ENCODE data around the gene CXCL5. TPM values are rescaled to one million over a fixed set of nuclear protein-coding genes. Genes with fewer than 3 reads are reported as not detected.
"Not testable (repeated sequence)": the region's sequence is repeated elsewhere in the genome, so short reads cannot be mapped to it uniquely, and the experiment has no call there.

The CXCL5 gene
- total RNA-seq, 1 donor: 0.36 TPM

DNA sequence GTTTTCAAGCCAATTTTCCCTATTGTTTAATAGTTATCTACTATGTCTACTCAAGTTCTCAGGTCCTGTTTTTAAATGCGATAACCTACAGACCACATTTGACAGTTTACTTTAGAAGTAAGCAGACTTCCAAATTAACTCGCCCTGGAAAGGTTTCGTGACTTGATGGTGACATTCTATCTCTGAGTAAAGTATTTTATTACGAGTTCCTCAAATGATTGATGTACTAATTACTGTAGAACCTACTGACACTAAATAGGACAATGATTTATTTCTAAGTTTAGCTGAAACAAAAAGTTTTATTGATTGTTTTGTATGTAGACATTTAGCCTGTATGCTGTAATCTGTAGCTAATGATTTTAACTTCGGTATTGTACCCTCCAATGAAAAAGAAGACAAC is 8.5 kb downstream of the CXCL5 start:
- no peak overlapping the region for H3K4me3 ChIP-seq (ENCODE audit: low read depth, low read length)
- DNase-seq (ENCODE audit: low read depth): no peak
- TF ChIP-seq CTCF (IDR thresholded peaks at IDR 0.05; ENCODE audit: insufficient read depth, low read length): no peak

- TF ChIP-seq CTCF (IDR thresholded peaks at IDR 0.05; ENCODE audit: insufficient read depth, low read length): no peak
- no peak overlapping the region for H3K4me3 ChIP-seq (ENCODE audit: low read depth, low read length)
Observed at GRCh38 chr4:73989031-73989430, 9.4 kb downstream of the CXCL5 start.

GRCh38 chr4:73988061-73988460 is 10.4 kb downstream of the CXCL5 start, which contains the start of gene PPBP:
TSS of gene PPBP (minus strand) at chr4:73988190. CDS start at chr4:73988103, 87 bp downstream.
- TF ChIP-seq CTCF (IDR thresholded peaks at IDR 0.05; ENCODE audit: insufficient read depth, low read length): no peak
- H3K4me3 ChIP-seq (ENCODE audit: low read depth, low read length): no peak within 1 kb of the TSS
- no peak for DNase-seq (ENCODE audit: low read depth)

More at GRCh38 chr4:73989031-73989430, 9.4 kb downstream of the CXCL5 start:
- no peak for DNase-seq (ENCODE audit: low read depth)

- DNase-seq (ENCODE audit: low read depth): no peak
- H3K4me3 ChIP-seq (ENCODE audit: low read depth, low read length): no peak overlapping the region
Observed at GRCh38 chr4:73985528-73985852, 13.0 kb downstream of the CXCL5 start.

GRCh38 chr4:73984736-73985527 is 13.5 kb downstream of the CXCL5 start:
- DNase-seq (ENCODE audit: low read depth): no peak
- no peak overlapping the region for H3K4me3 ChIP-seq (ENCODE audit: low read depth, low read length)
- TF ChIP-seq CTCF (IDR thresholded peaks at IDR 0.05; ENCODE audit: insufficient read depth, low read length): no peak

More at GRCh38 chr4:73985528-73985852, 13.0 kb downstream of the CXCL5 start:
- no peak for TF ChIP-seq CTCF (IDR thresholded peaks at IDR 0.05; ENCODE audit: insufficient read depth, low read length)

GRCh38 chr4:73981175-73981574 is 17.3 kb downstream of the CXCL5 start:
- not testable (repeated sequence) for H3K4me3 ChIP-seq (ENCODE audit: low read depth, low read length); DNase-seq (ENCODE audit: low read depth)

- no peak for TF ChIP-seq CTCF (IDR thresholded peaks at IDR 0.05; ENCODE audit: insufficient read depth, low read length)
- H3K4me3 ChIP-seq (ENCODE audit: low read depth, low read length): no peak overlapping the region
- no peak for DNase-seq (ENCODE audit: low read depth)
Observed at GRCh38 chr4:73979407-73979957, 19.0 kb downstream of the CXCL5 start.
